Urinary bladder (tissue), 4 donors: ENCODE measurements around the gene CPS1. TPM values are rescaled to one million over a fixed set of nuclear protein-coding genes. Genes with fewer than 3 reads are reported as not detected.

ENCODE experiments used
- DNase-seq: peaks from one replicate; pipeline ENCODE4 v3.0.0-alpha.2; 2015; ENCODE audit errors: extremely low spot score
- H3K27ac ChIP-seq: one replicate; pipeline ENCODE4 v1.5.1; 2013; ENCODE audit warnings: low read depth, mild to moderate bottlenecking, moderate library complexity
- H3K36me3 ChIP-seq: one replicate; pipeline ENCODE4 v1.6.1; 2013; ENCODE audit warnings: mild to moderate bottlenecking, moderate library complexity; ENCODE audit not compliant: insufficient read depth
- H3K4me1 ChIP-seq: one replicate; pipeline ENCODE4 v1.6.1; 2013; ENCODE audit warnings: mild to moderate bottlenecking, moderate library complexity; ENCODE audit not compliant: insufficient read depth
- H3K4me3 ChIP-seq: one replicate; pipeline ENCODE4 v1.5.1; 2013; ENCODE audit warnings: low read depth, low read length
- WGBS: extraction: QIAGEN DNeasy Blood & Tissue Kit; methylation state at CpG from one replicate; pipeline ENCODE4 v1.1.7; 2013; 5-methylcytosine and 5-hydroxymethylcytosine counted together
- polyA plus RNA-seq: library from polyadenylated mRNA; stranded (reverse); fragments of 200-250 nt; gene quantifications from one replicate; pipeline ENCODE4 v1.2.3, GENCODE V29; 2013
- total RNA-seq: library from RNA; depleted of rRNA; stranded (reverse); fragments of >200 nt; gene quantifications from one replicate; pipeline ENCODE4 v1.2.3, GENCODE V29; 2014
- donor health status: healthy with polysubstance abuse.
- donor health status: healthy.

Gene CPS1
- total and polyA plus RNA-seq, 2 donors = 0.98 to 1.3 TPM

DNA sequence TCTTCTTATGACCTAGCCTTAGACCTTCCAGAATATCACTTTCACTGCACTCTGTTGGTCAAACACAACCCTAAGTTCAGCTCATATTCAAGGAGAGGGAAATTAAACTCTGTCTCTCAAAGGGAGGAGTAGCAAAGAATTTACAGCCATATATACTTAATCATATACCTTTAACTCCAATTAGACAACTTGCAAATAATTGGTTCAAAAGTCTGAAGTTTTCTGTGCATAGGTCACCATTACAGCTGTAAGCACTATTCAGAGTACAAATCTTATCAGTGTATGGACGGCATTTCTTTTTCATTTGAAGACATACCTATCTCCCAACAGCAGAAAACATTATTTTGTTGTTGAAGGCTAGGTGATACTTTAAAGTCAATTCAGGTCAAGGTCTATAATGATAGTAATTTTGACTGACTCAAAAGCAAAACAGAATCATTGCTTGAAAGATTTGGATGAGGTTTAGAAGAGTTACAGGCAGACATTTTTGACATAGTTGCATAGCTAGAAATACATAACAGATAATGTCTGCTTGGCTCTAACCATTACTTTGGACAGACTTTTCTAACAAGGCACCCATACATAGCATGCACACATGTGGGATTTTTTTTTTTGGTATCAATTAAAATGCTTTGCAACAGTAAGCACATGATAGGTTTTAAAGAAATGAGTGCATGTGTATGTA is 131.5 kb downstream of the CPS1 start:
- WGBS = 48% methylated on average over 1 of the region's 1 CpG
- Histone ChIP-seq H3K4me3 (no peak overlapping the region), H3K4me1 (no peaks in the 10 kb centered on the region), H3K27ac (no peak overlapping the region), H3K36me3 (no peaks in the 10 kb centered on the region)
- no peak for DNase-seq

DNA sequence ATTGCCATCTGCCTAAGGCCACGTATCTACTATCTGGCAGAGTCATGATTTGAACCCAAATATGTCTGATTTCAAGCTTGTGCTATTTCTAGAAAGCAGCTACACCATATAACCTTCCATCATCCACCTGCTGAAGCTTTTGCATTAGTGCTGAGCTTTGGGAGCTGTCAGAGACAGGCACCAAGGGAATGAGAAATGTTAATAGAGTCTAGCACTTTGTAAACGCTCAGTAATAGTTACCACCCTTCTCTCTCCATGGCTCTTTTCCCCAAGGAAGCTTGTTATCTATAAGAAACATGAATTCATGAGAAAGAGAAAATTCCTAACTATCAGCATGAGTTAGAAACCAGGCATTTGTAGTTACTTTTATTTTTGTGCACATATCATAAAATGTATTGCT is 151.5 kb downstream of the CPS1 start:
- WGBS = 51% methylated on average over 2 of the region's 2 CpGs

GRCh38 chr2:210713122-210713521 is 156.7 kb downstream of the CPS1 start:
- no peak for DNase-seq
- Histone ChIP-seq H3K36me3 (no peaks in the 10 kb centered on the region), H3K4me3 (no peak overlapping the region), H3K27ac (no peak overlapping the region), H3K4me1 (no peaks in the 10 kb centered on the region)
- WGBS = 87% methylated on average over 2 of the region's 2 CpGs

More for the DNA sequence above, 151.5 kb downstream of the CPS1 start:
- H3K36me3 ChIP-seq = no peaks in the 10 kb centered on the region
- DNase-seq = no peak
- no peaks in the 10 kb centered on the region for H3K4me1 ChIP-seq
- H3K27ac ChIP-seq = no peak overlapping the region
- H3K4me3 ChIP-seq = no peak overlapping the region

- H3K4me1 ChIP-seq = no peaks in the 10 kb centered on the region
- H3K27ac ChIP-seq = no peak overlapping the region
- DNase-seq = no peak
- H3K36me3 ChIP-seq = no peaks in the 10 kb centered on the region
- WGBS = 68% methylated on average over 5 of the region's 5 CpGs
- H3K4me3 ChIP-seq = no peak overlapping the region
Measured at GRCh38 chr2:210715560-210716082, 159.2 kb downstream of the CPS1 start.

- Histone ChIP-seq H3K27ac (no peak overlapping the region), H3K4me3 (no peak overlapping the region), H3K4me1 (no peaks in the 10 kb centered on the region), H3K36me3 (no peaks in the 10 kb centered on the region)
- WGBS = 50% methylated on average over 3 of the region's 3 CpGs
- DNase-seq = no peak
Measured at GRCh38 chr2:210718503-210718902, 162.1 kb downstream of the CPS1 start.

GRCh38 chr2:210722092-210722491 is 165.7 kb downstream of the CPS1 start:
- H3K27ac ChIP-seq = no peak overlapping the region
- H3K4me3 ChIP-seq = no peak overlapping the region
- no peaks in the 10 kb centered on the region for H3K4me1 ChIP-seq
- H3K36me3 ChIP-seq = no peaks in the 10 kb centered on the region
- 95% methylated on average over 3 of the region's 3 CpGs for WGBS
- no peak for DNase-seq

GRCh38 chr2:210727549-210727948 is 171.2 kb downstream of the CPS1 start:
- H3K4me3 ChIP-seq = no peak overlapping the region
- H3K36me3 ChIP-seq = no peaks in the 10 kb centered on the region
- H3K4me1 ChIP-seq = no peaks in the 10 kb centered on the region
- no peak for DNase-seq
- no peak overlapping the region for H3K27ac ChIP-seq

Other genes starting within 250 kb of the CPS1 start
- 202 TPM for gene MYL1, start 241.4 kb upstream of the CPS1 start, total RNA-seq
- gene MYL1, start 241.4 kb upstream of the CPS1 start, polyA plus RNA-seq = not detected
- 57.7 TPM for gene LANCL1, start 79.8 kb upstream of the CPS1 start, total RNA-seq
- 32.8 TPM for gene LANCL1, start 79.8 kb upstream of the CPS1 start, polyA plus RNA-seq